ENCODE results near the gene NAV1. TPM values are rescaled to one million over a fixed set of nuclear protein-coding genes. Genes with fewer than 3 reads are reported as not detected.

Gene NAV1
- total RNA-seq, 2 experiments from 2014 or later = 1.6 to 2.1 TPM

DNA sequence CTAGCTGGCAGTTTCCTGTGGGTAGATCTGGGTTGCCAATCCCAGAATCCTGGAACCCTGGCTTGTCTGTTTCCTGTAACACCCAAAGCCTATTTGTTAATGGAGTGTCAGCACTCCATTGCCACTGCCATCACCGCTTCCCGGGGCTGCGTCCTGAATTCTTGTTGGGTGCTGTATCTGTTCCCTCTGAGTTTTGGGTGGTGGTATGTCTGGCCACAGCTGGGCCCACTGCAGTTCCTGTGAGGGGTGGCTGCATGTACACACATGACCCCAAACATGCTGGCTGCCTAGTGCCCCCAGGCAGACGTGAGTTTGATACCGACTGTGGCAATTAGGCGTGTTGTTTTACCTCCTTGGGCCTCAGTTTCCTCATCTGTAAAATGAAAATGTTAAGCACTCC lies 29.3 kb downstream of the NAV1 start:
- Mint-ChIP-seq H3K4me1 (ENCODE audit: low read depth) (no peaks in the 10 kb centered on the region), H3K27ac (no peak overlapping the region), H3K36me3 (ENCODE audit: low read depth) (no peaks in the 10 kb centered on the region), H3K4me3 (no peak overlapping the region), H3K27me3 (no peaks in the 10 kb centered on the region), H3K9me3 (no peaks in the 10 kb centered on the region)
- ChIA-PET CTCF (no interaction called here), POLR2A (no interaction called here)
- intact Hi-C loops (cut with micrococcal nuclease) = no loop called here
- TF ChIP-seq, protein P1, sequence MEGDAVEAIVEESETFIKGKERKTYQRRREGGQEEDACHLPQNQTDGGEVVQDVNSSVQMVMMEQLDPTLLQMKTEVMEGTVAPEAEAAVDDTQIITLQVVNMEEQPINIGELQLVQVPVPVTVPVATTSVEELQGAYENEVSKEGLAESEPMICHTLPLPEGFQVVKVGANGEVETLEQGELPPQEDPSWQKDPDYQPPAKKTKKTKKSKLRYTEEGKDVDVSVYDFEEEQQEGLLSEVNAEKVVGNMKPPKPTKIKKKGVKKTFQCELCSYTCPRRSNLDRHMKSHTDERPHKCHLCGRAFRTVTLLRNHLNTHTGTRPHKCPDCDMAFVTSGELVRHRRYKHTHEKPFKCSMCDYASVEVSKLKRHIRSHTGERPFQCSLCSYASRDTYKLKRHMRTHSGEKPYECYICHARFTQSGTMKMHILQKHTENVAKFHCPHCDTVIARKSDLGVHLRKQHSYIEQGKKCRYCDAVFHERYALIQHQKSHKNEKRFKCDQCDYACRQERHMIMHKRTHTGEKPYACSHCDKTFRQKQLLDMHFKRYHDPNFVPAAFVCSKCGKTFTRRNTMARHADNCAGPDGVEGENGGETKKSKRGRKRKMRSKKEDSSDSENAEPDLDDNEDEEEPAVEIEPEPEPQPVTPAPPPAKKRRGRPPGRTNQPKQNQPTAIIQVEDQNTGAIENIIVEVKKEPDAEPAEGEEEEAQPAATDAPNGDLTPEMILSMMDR (IDR thresholded peaks at IDR 0.05) = no peak
- DNase-seq (no peak), ATAC-seq (no peak)

GRCh38 chr1:201568859-201569294 lies 29.9 kb downstream of the NAV1 start:
- intact Hi-C loops (cut with micrococcal nuclease) = no loop called here
- TF ChIP-seq, protein P1 (IDR thresholded peaks at IDR 0.05) = no peak
- H3K4me3 Mint-ChIP-seq = no peak overlapping the region
- DNase-seq = no peak
- no peak for ATAC-seq
- no peaks in the 10 kb centered on the region for H3K36me3 Mint-ChIP-seq (ENCODE audit: low read depth)
- no peaks in the 10 kb centered on the region for H3K27me3 Mint-ChIP-seq
- CTCF ChIA-PET = interaction anchor here (1.2 to 4.8 kb wide), 2 partner anchors 9 to 225 kb away, joined by 3 to 19 read pairs; no protein-coding TSS in a partner anchor
- POLR2A ChIA-PET = no interaction called here
- H3K27ac Mint-ChIP-seq = no peak overlapping the region
- no peaks in the 10 kb centered on the region for H3K9me3 Mint-ChIP-seq
- no peaks in the 10 kb centered on the region for H3K4me1 Mint-ChIP-seq (ENCODE audit: low read depth)

GRCh38 chr1:201570181-201570885 lies 31.4 kb downstream of the NAV1 start:
- ChIA-PET CTCF (interaction anchor here (1.2 to 4.8 kb wide), 2 partner anchors 10 to 224 kb away, joined by 3 to 19 read pairs; no protein-coding TSS in a partner anchor), POLR2A (no interaction called here)
- intact Hi-C loops (cut with micrococcal nuclease) = no loop called here
- Mint-ChIP-seq H3K27ac (no peak overlapping the region), H3K4me3 (no peak overlapping the region), H3K27me3 (no peaks in the 10 kb centered on the region), H3K4me1 (ENCODE audit: low read depth) (no peaks in the 10 kb centered on the region), H3K9me3 (no peaks in the 10 kb centered on the region), H3K36me3 (ENCODE audit: low read depth) (no peaks in the 10 kb centered on the region)
- ATAC-seq = no peak
- TF ChIP-seq, protein P1 (IDR thresholded peaks at IDR 0.05) = no peak
- no peak for DNase-seq

- Mint-ChIP-seq H3K27me3 (no peaks in the 10 kb centered on the region), H3K4me1 (ENCODE audit: low read depth) (no peaks in the 10 kb centered on the region), H3K27ac (no peak overlapping the region), H3K9me3 (no peaks in the 10 kb centered on the region), H3K36me3 (ENCODE audit: low read depth) (no peaks in the 10 kb centered on the region), H3K4me3 (no peak overlapping the region)
- intact Hi-C loops (cut with micrococcal nuclease) = no loop called here
- POLR2A ChIA-PET = interaction anchor here (0.6 kb wide), 1 partner anchor 152 kb away, joined by 3 read pairs; no protein-coding TSS in a partner anchor
- ATAC-seq (no peak), DNase-seq (no peak)
- TF ChIP-seq, protein P1 (IDR thresholded peaks at IDR 0.05) = no peak
- CTCF ChIA-PET = interaction anchor here (4.8 kb wide), 1 partner anchor 11 kb away, joined by 19 read pairs; no protein-coding TSS in a partner anchor
These were observed 32.1 kb downstream of the NAV1 start for GRCh38 chr1:201570886-201571624.

DNA sequence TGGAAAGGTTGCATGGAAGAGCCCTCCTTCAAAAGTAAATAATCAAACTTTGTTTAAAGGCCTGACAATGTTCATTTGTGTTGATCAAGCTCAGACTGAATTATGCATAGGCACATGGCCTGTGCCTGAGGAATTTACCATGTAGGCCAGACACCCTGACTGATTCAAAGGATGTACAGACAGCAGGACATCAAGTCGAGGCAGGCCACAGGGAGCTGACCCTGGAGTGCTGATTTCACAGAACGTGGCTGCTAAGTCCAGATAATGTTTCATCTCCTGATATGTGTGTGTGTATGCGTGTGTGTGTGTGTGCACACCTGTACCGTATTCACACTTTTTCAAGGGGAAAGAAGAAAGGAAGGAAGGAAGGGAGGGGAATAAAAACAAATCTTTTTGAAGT lies 34.1 kb downstream of the NAV1 start:
- ChIA-PET CTCF (interaction anchor here (4.8 kb wide), 1 partner anchor 13 kb away, joined by 19 read pairs; no protein-coding TSS in a partner anchor), POLR2A (no interaction called here)
- peaks cover 5% of the 10 kb centered on the region for H3K9me3 Mint-ChIP-seq
- TF ChIP-seq, protein P1 (IDR thresholded peaks at IDR 0.05) = no peak
- H3K27me3 Mint-ChIP-seq = peaks cover 3% of the 10 kb centered on the region
- DNase-seq (no peak), ATAC-seq (no peak)
- no peaks in the 10 kb centered on the region for H3K4me1 Mint-ChIP-seq (ENCODE audit: low read depth)
- H3K36me3 Mint-ChIP-seq (ENCODE audit: low read depth) = no peaks in the 10 kb centered on the region
- H3K4me3 Mint-ChIP-seq = no peak overlapping the region
- intact Hi-C loops (cut with micrococcal nuclease) = no loop called here
- H3K27ac Mint-ChIP-seq = no peak overlapping the region

Data from activated CD8-positive, alpha-beta T cell treated with anti-CD3 and anti-CD28 coated beads for 36 hours (primary cell).